Measurements from ENCODE around the gene ATF7.

The ATF7 gene

GRCh38 chr12:53465679-53466078, 160.5 kb downstream of the ATF7 start:
- DNase-seq, result no peak
- TF ChIP-seq POLR2A (IDR thresholded peaks at IDR 0.05; ENCODE audit: low read length) (no peak), GATA1 (IDR thresholded peaks at IDR 0.05; ENCODE audit: low read depth, low read length) (no peak)

- no peak for TF ChIP-seq GATA1 (IDR thresholded peaks at IDR 0.05; ENCODE audit: low read depth, low read length)
- TF ChIP-seq POLR2A (IDR thresholded peaks at IDR 0.05; ENCODE audit: low read length), result no peak
- DNase-seq, result no peak
Measured at GRCh38 chr12:53464685-53465418, 161.3 kb downstream of the ATF7 start.

- TF ChIP-seq GATA1 (IDR thresholded peaks at IDR 0.05; ENCODE audit: low read depth, low read length) (no peak), POLR2A (IDR thresholded peaks at IDR 0.05; ENCODE audit: low read length) (no peak)
- no peak for DNase-seq
Measured at GRCh38 chr12:53463802-53464560, 162.2 kb downstream of the ATF7 start.

- TF ChIP-seq POLR2A (IDR thresholded peaks at IDR 0.05; ENCODE audit: low read length) (no peak), GATA1 (IDR thresholded peaks at IDR 0.05; ENCODE audit: low read depth, low read length) (no peak)
- no peak for DNase-seq
Measured at GRCh38 chr12:53462935-53463334, 163.2 kb downstream of the ATF7 start.

- TF ChIP-seq GATA1 (IDR thresholded peaks at IDR 0.05; ENCODE audit: low read depth, low read length) (no peak), POLR2A (IDR thresholded peaks at IDR 0.05; ENCODE audit: low read length) (no peak)
- no peak for DNase-seq
Measured at GRCh38 chr12:53461591-53461990, 164.6 kb downstream of the ATF7 start.

GRCh38 chr12:53461059-53461458, 165.1 kb downstream of the ATF7 start:
- DNase-seq, result no peak
- TF ChIP-seq GATA1 (IDR thresholded peaks at IDR 0.05; ENCODE audit: low read depth, low read length) (no peak), POLR2A (IDR thresholded peaks at IDR 0.05; ENCODE audit: low read length) (no peak)

GRCh38 chr12:53459097-53459496, 167.1 kb downstream of the ATF7 start:
- DNase-seq, result no peak
- TF ChIP-seq GATA1 (IDR thresholded peaks at IDR 0.05; ENCODE audit: low read depth, low read length), result no peak
- no peak for TF ChIP-seq POLR2A (IDR thresholded peaks at IDR 0.05; ENCODE audit: low read length)

Measured in erythroblast (primary cell).